T-helper 2 cell treated with Interferon-gamma antibody and Interleukin-4, amounts not matched to agents 100 ng/mL and 5 ng/mL, for 36 hours (primary cell): ENCODE results near the gene SLX9. TPM values are rescaled to one million over a fixed set of nuclear protein-coding genes. Genes with fewer than 3 reads are reported as not detected.
"Not testable (repeated sequence)": the region's sequence is repeated elsewhere in the genome, so short reads cannot be mapped to it uniquely, and the experiment has no call there.

Experiments used
- intact Hi-C: fragments of 100-400 bp; cut with micrococcal nuclease; formaldehyde crosslinking; loops from one replicate; pipeline ENCODE4 v1.15.1; 2023
- total RNA-seq: library from RNA; stranded (reverse); gene quantifications from 2 replicates; pipeline ENCODE4 v1.2.3, GENCODE V29; 2022

The SLX9 gene
- total RNA-seq, 1 donor from 2014 or later = 48.2 TPM

DNA sequence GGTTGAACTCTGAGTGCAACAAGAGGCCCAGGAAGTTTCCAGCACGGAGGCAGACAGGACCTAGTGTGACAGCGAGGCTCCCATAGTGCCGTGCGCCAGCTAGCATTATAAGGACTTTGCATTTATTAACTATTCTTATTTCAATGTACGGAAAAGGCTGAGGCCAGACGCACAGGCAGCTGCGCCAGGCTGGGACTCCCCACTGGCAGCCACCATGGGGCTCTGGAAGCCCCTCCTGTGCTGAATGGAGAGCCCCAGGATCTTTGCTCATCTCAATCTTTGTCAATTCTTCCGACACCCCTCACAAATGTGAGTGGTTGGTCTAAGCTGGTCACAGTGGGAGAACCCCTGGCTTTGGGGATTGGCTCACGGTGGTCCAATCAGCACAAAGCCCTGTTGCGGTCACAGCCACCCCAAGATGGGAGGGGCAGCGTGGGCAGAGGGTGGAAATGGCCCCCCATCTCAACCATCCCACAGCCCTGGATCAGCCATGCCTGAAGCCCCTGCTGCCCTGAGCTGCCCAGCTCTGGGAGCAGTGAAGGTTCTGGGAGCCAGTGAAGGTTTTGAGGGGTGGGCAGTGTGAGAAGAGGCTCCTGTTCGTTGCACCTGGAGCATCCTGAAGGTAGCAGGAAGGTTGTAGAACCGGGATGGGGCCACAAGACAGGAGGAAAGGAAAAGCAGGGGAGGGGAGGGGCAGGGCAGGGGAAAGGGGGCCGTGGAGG lies 75.1 kb downstream of the SLX9 start:
- intact Hi-C loops = no loop called here

GRCh38 chr21:45015469-45015860 lies 75.6 kb downstream of the SLX9 start:
- intact Hi-C loops = no loop called here

DNA sequence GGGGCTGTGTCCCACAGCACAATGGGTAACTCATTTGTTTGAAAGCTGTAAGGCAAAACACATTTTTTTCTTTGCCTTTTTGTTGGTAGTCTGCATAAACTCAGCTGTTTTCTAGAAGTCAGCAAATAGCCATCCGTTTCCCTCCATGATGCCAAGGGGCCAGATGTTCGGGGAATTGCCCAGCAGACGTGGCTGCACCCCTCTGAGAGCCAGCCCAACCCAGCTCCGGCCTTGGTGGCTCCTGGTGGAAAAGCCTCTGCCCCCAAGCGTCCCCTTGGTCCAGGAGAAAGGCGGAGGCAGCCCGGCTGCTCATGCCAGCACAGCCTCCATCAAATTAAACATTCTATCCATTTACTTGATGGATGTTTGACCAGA lies 76.2 kb downstream of the SLX9 start:
- intact Hi-C loops = no loop called here

DNA sequence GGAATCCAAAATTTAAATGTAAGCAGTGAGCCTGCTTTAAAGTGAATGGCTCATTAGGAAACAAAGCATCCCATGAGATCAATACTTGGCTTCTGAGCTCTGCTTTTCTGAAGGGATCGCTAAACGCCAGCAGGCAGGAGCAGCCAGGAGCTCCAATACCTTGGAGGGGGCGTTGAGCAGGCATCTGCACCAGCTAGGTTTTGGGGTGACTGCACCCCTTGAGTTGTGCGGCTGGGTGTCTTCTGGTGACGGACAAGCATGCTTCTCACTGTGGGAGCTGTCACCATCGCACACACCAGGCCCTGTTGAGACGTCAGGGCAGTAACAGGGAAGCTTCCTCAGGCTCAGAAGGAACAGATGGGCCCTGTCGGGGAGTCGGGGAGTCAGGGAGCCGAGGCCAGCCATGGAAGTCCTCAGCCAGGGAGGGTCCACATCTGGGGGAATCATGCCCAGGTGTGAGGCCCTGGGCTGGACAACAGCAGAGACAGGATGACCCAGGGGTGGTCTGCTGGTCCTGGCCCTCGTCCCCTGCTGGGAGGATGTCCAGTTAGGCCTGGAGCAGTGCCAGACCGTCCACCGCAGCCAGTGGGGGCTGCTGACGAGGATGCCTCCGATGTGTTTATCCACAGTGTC lies 76.7 kb downstream of the SLX9 start:
- intact Hi-C loops = no loop called here

DNA sequence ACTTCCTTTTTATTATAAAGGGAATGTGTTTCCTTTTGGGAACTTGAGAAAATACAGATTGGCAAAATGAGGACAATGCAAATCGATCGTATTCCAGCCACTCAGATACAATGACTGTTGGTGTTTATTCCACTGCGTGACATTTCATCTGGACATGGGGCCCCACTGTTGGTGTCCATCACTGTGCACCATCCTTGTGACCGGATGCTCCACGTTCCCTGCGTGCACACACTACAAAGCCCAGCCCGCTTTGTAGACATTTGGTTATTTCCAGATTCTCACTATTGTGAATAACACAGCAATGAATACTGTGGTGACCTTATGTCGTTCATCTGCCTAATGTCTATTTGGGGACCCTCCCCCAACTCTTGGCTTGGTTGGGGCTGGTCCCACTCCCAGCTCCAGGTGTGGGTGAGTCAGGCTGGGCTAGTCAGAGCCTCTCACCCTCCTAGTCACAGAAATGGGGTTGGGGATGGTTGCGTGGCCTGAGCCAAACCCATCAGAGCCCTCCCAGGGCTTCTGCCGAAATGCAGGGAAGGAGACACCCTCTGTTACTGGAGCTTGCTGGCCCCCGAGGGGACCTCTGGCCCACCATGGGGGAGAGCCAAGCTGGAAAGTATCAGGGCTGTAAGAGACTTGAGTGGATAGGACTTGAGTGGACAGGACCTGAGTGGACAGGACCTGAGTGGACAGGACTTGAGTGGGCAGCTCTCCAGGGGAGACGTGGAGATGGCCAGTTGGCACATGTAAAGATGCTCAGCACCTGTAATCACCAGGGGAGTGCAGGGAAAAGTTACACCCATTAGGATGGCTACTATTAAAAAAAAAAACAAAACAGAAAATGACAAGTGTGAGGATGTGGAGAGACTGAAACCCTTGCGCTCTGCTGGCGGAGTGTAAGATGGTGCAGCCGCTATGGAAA lies 77.5 kb downstream of the SLX9 start:
- intact Hi-C loops = no loop called here

DNA sequence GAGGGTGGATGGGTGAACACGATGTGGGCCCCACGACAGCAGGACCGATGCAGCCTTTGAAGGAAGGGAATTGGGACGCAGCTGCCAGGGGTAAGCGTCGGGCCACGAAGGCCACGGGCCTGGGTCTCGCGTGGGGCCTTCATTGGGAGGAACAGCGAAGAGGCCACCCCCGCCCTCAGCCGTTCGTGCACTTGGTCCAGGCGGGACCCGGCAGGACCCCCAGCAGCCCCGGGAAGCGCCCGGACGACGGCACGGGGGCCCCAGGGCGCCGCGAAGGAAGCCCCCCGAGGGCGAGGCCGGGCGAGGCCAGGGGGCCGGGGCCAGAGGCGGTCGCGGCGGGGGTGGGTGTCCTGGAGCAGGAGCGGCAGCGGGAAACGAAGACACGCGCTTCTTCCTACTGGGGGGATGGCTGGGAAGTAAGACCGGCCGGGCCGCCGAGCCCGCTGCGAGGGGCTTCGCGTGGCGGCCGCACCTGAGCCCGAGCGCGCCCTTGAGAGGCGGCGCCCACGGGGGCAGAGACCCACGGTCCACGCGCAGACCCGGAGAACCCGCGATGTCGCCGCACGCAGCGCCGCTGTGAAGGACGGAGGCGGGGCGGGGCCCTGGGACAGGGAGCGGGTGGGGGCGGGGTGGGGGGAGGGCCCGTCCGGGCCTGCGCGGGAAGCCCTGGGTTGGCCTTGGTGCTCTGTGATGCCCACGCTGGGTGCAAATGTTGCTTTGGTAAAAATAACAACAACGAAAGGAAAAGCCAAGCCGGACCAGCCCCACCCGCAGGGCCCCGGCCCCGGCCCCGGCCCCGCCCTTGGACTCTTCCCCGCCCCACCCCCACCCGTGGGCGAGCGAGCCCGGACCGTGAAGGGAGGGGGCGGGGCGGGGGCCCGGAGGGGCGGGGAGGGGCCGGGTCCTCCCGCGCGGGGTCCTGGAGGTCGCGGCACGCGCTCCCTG lies 78.6 kb downstream of the SLX9 start:
- intact Hi-C loops = no loop called here

DNA sequence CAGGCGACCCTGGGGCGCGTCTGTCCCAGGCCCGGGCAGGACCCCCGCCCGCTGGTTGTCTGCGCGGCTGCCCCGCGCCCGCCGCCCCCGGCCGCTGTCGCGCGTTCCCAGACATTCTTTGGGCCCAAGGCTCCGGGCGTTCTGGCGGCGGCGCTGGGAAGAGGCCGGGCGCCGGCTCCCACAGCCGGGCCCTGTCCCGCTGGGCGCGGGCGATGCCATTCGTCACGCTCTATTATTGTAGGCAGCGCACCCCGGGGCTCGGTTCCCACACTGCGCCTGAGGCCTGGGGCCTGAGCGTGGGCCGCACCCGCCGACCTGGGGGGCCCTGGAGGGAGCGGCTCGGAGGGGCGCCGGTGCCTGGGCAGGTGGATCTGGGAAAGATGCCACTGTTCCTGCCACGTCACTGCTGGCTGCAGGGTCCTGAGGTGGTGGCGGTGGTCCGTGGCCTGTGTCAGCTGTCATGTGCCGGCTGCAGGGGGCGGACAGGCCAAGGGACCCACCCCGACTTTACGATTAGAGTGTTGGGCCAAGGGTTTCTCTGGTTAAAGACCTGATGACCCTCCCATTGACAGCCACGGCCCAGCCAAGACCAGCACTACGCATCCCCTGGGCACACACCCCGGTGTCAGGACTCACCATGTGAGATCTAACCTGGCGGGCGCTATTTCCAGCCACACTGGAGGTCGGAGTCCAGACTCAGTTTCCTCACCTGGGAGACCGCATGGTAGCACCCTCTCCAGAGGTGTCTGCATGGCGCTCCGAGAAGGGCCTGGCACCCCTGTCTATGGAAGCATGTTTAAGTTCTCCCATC lies 79.5 kb downstream of the SLX9 start:
- intact Hi-C loops = no loop called here

GRCh38 chr21:45019887-45020537 lies 80.2 kb downstream of the SLX9 start:
- intact Hi-C loops = no loop called here

DNA sequence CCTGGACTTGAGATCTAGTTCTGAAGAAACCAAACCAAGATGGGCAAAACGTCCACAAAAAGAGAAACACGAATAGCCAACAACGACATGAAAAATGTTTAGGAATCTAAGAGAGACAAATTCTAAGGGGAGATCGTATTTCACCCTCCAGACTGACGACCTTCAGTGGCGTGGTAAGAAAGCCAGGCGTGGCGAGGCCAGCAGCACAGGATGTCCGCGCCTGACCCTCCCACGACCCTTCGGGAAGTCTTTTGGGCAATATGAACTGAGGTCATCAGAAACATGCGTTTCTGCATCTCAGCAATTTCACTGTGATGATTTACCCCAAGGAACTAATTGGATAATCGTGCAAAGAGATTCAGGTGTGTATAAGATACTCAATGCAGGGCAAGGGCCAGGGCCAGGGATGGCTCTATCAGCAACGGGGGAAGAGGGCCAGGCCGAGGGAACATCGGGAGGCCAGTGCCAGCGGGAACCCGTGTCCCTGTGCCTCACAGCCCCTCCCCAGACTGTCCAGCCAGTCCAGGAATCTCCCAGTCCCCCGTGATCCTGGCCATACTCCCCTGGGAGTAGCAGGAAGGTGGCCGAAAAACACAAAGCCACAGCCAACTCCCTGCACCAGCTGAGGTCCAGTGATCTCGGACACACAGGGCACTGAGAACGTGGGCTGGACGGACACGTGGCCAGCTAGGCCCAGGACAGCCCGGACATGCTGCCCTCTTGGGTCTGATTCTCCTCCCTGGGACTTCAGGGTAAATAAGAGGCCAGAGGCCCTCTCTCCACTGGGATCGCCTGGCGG lies 81.0 kb downstream of the SLX9 start:
- intact Hi-C loops = no loop called here

DNA sequence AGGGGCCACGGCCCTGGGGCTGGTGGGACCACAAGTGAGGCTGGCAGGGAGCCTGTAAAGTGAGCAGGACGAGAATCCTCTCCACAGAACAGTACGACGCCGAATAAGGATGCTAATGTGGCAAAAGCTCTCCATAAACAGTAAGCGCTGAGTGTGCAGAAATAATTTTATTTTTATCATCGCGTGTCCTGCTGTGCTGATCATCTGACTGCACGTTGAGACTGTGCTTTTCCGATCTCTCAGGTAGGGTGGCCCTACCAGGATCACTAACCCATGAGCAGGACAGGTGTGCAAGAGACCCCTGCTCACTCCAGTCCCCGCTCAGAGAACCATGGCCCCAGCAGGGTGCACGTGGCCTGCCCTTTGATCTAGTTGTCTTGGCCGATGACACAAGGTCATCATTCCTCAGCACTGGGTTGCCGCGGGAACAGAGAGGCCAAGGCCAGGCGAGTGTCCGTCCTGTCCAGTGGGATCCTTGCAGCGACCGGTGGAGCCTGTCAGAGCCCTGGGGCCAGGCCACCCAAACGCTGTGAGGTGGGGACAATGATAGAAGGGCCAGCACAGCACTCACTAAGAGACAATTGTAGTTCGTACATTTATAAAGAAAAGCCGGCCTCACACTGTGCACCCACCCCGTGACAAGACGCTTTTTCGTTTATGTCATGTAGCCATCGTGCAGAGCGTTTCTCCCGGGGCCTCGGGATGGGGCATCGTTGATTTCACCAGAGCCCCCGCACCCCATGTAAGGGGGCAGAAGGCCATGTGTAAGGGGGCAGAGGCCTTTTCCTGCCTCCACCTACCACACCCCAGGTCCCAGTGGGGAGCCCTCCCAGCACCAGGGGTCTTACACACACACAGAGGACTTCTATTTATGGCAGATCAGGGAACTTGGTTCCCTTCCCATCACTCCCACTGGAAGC lies 81.9 kb downstream of the SLX9 start:
- intact Hi-C loops = no loop called here

- intact Hi-C loops = no loop called here
These were observed 82.5 kb downstream of the SLX9 start for GRCh38 chr21:45022348-45022675.

DNA sequence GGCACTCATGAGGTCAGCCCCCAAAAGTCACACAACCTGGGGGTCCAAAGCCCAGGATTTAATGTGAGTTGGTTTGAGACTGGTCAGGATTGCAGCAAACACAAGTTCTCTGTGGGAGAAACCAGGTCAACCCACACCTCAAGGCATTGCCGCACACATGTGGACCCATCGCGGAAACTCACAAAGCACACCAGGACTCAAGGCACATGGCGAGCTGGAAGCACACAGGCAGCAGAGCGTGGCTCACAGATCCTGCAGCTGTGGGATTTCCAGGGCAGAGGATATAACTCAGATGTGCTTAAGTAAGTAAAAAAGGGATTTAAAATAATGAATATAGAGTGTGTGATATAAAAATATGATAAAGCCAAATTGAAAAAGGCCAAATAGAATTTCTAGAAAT lies 82.9 kb downstream of the SLX9 start:
- intact Hi-C loops = no loop called here

GRCh38 chr21:45024516-45024915 lies 84.7 kb downstream of the SLX9 start:
- intact Hi-C loops = not testable (repeated sequence)

- intact Hi-C loops = no loop called here
These were observed 86.4 kb downstream of the SLX9 start for GRCh38 chr21:45026066-45026745.
